Stomach (tissue), 9 donors: ENCODE data around the gene TTLL11. TPM values are rescaled to one million over a fixed set of nuclear protein-coding genes. Genes with fewer than 3 reads are reported as not detected.
A peak's percentile ranks its signal among the peaks of the same experiment; 100 is the strongest.

Experiments used
- DNase-seq, 2 donors: peaks; one replicate each; pipeline versions ENCODE4 v3.0.0 to v3.0.0-alpha.2; 2013 to 2019
- H3K27ac ChIP-seq, 5 donors: fragments of 200-600 bp in 4 of 5; sonication (generic) in 4 of 5; one replicate each; pipeline ENCODE4 v1.5.1; 2013 to 2019; ENCODE audit warnings: mild to moderate bottlenecking in 1 of 5, moderate library complexity in 1 of 5
- H3K27me3 ChIP-seq, 3 donors: fragments of 200-600 bp; sonication (generic); one replicate each; pipeline ENCODE4 v1.5.1; 2017 to 2019; ENCODE audit warnings: mixed run types in 1 of 3
- H3K36me3 ChIP-seq, 4 donors: fragments of 200-600 bp; sonication (generic); 1 replicate in 3 of 4; 2 replicates in 1 of 4; pipeline ENCODE4 v1.5.1; 2016 to 2019
- H3K4me1 ChIP-seq, 4 donors: fragments of 200-600 bp; sonication (generic); one replicate each; pipeline ENCODE4 v1.5.1; 2016 to 2019
- H3K4me3 ChIP-seq, 4 donors: fragments of 200-600 bp; sonication (generic) in 3 of 4; one replicate each; pipeline ENCODE4 v1.5.1; 2016 to 2019; ENCODE audit warnings: mild to moderate bottlenecking in 1 of 4
- H3K9me3 ChIP-seq, 4 donors: fragments of 200-600 bp; sonication (generic); one replicate each; pipeline ENCODE4 v1.5.1; 2016 to 2019
- EP300 ChIP-seq: sonication (generic); formaldehyde crosslinking; IDR thresholded peaks from one replicate; pipeline ENCODE4 v1.6.1; 2017; ENCODE audit warnings: antibody characterized with exemption
- POLR2A ChIP-seq, 4 donors: fragments of 450-650 bp; IDR thresholded peaks; one replicate each; pipeline ENCODE4 v1.6.1; 2016; ENCODE audit warnings: antibody characterized with exemption in 4 of 4, control low read depth in 2 of 4, mild to moderate bottlenecking in 1 of 4, moderate library complexity in 1 of 4
- POLR2AphosphoS5 ChIP-seq, 3 donors: sonication (generic); formaldehyde crosslinking; IDR thresholded peaks; one replicate each; pipeline ENCODE4 v1.6.1; 2016; ENCODE audit warnings: antibody characterized with exemption in 3 of 3
- WGBS, 5 donors: extraction: QIAGEN DNeasy Blood & Tissue Kit in 3 of 5; methylation state at CpG; one replicate each; pipeline versions ENCODE4 v1.1.5 to v1.1.7; 2013 to 2018; 5-methylcytosine and 5-hydroxymethylcytosine counted together
- intact Hi-C: fragments of 100-400 bp; cut with DNase I; formaldehyde crosslinking; loops from one replicate; pipeline ENCODE4 v1.15.1; 2023; ENCODE audit warnings: low total_unique reads
- polyA plus RNA-seq, 3 donors: library from polyadenylated mRNA; stranded (reverse); fragments of 200-250 nt; gene quantifications; one replicate each; pipeline ENCODE4 v1.2.3, GENCODE V29; 2013
- total RNA-seq, 5 donors: library from RNA; depleted of rRNA; stranded (reverse); fragments of >200 nt; gene quantifications; one replicate each; pipeline versions ENCODE4 v1.1.0 to v1.2.3, GENCODE V29; 2014 to 2016
- TF ChIP-seq, protein P1 (sequence below), 7 experiments: fragments of 450-650 bp in 4 of 7; fragments of 200-600 bp in 3 of 7; sonication (generic) in 3 of 7; IDR thresholded peaks; one replicate each; pipeline ENCODE4 v1.5.1; 2016 to 2019; ENCODE audit warnings: antibody characterized with exemption in 7 of 7, control low read depth in 2 of 7, mild to moderate bottlenecking in 1 of 7
- donor health status: healthy with polysubstance abuse.
- donor health status: Bipolar disorder and iron deficiency.
- donor health status: healthy.

The TTLL11 gene
- total and polyA plus RNA-seq, 8 donors = 3.6 to 18.2 (median 9.4) TPM

DNA sequence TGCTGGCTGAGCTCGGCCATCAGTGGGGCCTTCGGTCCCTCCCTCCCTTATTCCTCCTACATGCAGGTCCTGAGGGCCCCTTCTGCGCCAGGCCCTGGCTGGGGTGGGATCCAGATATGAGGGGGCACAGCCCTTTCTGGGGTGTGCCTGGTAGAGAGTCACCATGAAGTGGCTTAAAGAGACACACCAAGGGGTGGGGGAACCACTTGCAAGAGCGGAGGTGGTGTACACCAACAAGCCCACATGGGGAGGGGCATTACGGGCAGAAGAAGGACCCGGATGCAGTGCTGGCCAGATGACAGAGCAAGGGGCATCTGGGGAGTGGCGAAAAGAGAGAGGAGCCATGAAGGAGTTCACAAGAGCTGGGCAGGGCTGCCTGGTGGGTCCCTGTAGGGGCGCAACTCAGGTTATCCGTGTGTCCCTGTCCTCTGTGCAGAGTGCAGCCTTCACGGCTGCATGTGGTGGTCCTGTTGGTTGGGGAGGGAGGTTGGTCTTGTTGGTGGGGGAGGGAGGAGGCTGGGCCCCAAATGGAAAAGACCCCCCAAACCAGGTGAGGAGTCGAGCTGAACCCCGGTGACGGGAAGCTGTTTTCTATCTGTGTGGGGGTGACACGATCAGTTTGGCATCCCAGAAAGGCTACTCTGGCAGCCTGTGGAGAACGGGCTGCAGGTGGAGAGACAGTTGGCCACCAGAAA is 283.6 kb downstream of the TTLL11 start:
- Histone ChIP-seq H3K27me3 (no peaks in the 10 kb centered on the region), H3K27ac (no peak overlapping the region), H3K4me3 (no peak overlapping the region), H3K36me3 (no peaks in the 10 kb centered on the region), H3K9me3 (peaks cover 0 to 3% (median 2%) of the 10 kb centered on the region in 4 donors), H3K4me1 (no peaks in the 10 kb centered on the region)
- TF ChIP-seq POLR2AphosphoS5 (IDR thresholded peaks at IDR 0.05) = no peak
- TF ChIP-seq, protein P1, sequence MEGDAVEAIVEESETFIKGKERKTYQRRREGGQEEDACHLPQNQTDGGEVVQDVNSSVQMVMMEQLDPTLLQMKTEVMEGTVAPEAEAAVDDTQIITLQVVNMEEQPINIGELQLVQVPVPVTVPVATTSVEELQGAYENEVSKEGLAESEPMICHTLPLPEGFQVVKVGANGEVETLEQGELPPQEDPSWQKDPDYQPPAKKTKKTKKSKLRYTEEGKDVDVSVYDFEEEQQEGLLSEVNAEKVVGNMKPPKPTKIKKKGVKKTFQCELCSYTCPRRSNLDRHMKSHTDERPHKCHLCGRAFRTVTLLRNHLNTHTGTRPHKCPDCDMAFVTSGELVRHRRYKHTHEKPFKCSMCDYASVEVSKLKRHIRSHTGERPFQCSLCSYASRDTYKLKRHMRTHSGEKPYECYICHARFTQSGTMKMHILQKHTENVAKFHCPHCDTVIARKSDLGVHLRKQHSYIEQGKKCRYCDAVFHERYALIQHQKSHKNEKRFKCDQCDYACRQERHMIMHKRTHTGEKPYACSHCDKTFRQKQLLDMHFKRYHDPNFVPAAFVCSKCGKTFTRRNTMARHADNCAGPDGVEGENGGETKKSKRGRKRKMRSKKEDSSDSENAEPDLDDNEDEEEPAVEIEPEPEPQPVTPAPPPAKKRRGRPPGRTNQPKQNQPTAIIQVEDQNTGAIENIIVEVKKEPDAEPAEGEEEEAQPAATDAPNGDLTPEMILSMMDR (IDR thresholded peaks at IDR 0.05) = no peak
- no peak for TF ChIP-seq POLR2A (IDR thresholded peaks at IDR 0.05)
- no peak for TF ChIP-seq EP300
- DNase-seq = no peak
- intact Hi-C loops = no loop called here
- WGBS, 5 donors = 83 to 94% (median 92%) methylated on average over 15 of the region's 15 CpGs

DNA sequence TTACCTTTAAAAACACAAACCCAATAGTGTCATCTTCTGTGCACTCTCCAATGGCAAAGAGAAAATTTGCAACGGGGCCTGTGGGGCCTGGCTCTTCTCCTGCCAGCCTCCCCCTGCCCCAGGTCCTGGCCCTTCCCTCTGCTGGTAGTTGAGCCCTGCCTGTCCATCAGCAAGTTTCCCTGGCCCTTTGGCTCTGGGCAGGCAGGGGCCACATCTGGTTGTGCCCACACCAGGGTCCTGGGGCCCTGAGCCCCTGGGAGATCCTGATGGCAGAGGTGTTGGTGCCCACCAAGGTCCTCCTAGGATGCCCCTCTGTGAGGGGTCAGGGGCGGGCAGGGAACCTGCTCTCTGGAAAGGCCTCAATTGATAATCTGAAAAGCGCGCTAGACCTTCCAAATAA is 284.3 kb downstream of the TTLL11 start:
- intact Hi-C loops = no loop called here
- TF ChIP-seq POLR2AphosphoS5 (IDR thresholded peaks at IDR 0.05) = no peak
- TF ChIP-seq, protein P1 (IDR thresholded peaks at IDR 0.05) = no peak
- no peak for TF ChIP-seq EP300
- TF ChIP-seq POLR2A (IDR thresholded peaks at IDR 0.05) = no peak

DNA sequence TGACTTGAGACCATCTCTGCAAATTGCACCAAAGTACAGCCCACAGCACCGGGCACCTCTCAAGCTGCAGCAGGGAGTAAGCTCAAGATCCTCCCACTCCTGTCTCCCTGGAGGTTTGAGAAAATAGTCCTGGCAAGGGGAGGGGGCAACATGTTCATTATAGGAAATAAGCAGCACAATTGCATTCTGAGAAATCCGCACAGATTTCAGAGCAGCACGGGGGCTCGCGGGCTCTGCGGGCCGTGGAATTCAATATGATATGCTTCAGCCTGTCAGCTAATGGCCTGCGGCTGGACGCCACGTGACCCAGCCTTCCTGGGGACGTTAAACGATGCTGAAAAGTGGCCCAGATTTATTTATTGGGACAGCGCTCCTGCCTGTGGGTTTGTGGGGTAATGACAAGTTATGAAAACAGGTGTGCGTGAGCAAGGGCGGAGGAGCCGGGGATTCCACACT is 285.3 kb downstream of the TTLL11 start:
- DNase-seq = peak in 1 of 2 donors; percentile 62
- H3K27ac ChIP-seq = no peak overlapping the region
- H3K27me3 ChIP-seq = no peaks in the 10 kb centered on the region
- peaks cover 0 to 6% (median 6%) of the 10 kb centered on the region in 4 donors for H3K9me3 ChIP-seq
- TF ChIP-seq, protein P1 (IDR thresholded peaks at IDR 0.05) = no peak
- TF ChIP-seq EP300 (no peak), POLR2AphosphoS5 (IDR thresholded peaks at IDR 0.05) (no peak), POLR2A (IDR thresholded peaks at IDR 0.05) (no peak)
- no peak overlapping the region for H3K4me3 ChIP-seq
- H3K4me1 ChIP-seq = no peaks in the 10 kb centered on the region
- 59 to 70% (median 64%) methylated on average over 16 of the region's 16 CpGs for WGBS, 5 donors
- intact Hi-C loops = no loop called here
- H3K36me3 ChIP-seq = no peaks in the 10 kb centered on the region

More for the DNA sequence above, 284.3 kb downstream of the TTLL11 start:
- DNase-seq = no peak
- Histone ChIP-seq H3K4me1 (no peaks in the 10 kb centered on the region), H3K4me3 (no peak overlapping the region), H3K36me3 (no peaks in the 10 kb centered on the region), H3K27me3 (no peaks in the 10 kb centered on the region), H3K27ac (no peak overlapping the region), H3K9me3 (peaks cover 0 to 6% (median 6%) of the 10 kb centered on the region in 4 donors)
- 60 to 88% (median 77%) methylated on average over 4 of the region's 4 CpGs for WGBS, 5 donors

DNA sequence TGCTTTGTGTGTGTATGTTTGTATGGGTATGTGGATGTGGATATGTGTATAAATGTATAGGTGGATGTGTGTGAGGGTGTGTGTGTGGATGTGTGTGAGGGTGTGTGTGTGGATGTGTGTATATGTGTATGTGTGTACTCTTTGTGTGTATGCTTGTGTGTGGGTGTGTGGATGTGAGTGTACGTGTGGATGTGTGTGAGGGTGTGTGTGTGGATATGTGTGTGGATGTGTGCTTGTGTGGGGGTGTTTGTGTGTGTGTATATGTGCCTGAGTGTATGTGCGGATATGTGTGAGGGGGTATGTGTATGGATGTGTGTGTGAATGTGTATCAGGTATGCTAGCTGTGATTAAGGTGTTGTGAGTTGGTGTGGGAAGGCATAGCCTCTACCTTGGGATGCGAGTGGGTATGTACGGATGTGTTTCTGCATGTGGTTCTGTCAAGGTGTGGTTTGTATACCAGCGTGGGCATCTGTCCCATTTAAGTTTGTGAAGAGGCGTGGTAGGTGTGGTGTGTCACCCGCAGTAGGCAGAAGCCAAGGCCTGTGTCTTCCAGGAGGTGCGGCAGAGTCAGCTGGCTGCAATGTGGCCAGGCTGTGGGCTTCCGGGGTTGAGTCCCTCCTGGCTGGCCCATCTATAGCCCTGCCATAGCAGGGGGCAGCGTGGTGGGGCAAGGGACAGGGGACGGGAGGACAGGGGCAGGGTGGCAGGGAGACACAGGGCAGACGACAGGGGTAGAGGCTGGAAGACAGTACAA is 285.9 kb downstream of the TTLL11 start:
- 52 to 86% (median 57%) methylated on average over 12 of the region's 12 CpGs for WGBS, 5 donors
- H3K36me3 ChIP-seq = no peaks in the 10 kb centered on the region
- H3K27me3 ChIP-seq = no peaks in the 10 kb centered on the region
- TF ChIP-seq, protein P1 (IDR thresholded peaks at IDR 0.05) = no peak
- TF ChIP-seq POLR2AphosphoS5 (IDR thresholded peaks at IDR 0.05) (no peak), POLR2A (IDR thresholded peaks at IDR 0.05) (no peak), EP300 (no peak)
- H3K27ac ChIP-seq = no peak overlapping the region
- peaks cover 0 to 6% (median 6%) of the 10 kb centered on the region in 4 donors for H3K9me3 ChIP-seq
- H3K4me3 ChIP-seq = no peak overlapping the region
- no peaks in the 10 kb centered on the region for H3K4me1 ChIP-seq
- intact Hi-C loops = no loop called here
- DNase-seq = no peak
